HG02885 (cell line): ENCODE measurements around the gene HOTAIR.

Source experiments
- ATAC-seq: cut with Tn5 transposase; IDR thresholded peaks from one replicate; pipeline ENCODE4 v1.9.1; 2021; ENCODE audit warnings: mild to moderate bottlenecking; ENCODE audit not compliant: unreplicated experiment, poor library complexity

HOTAIR gene

GRCh38 chr12:53976823-53977595, 2.3 kb upstream of the HOTAIR start:
- no peak for ATAC-seq

- no peak for ATAC-seq
Observed at GRCh38 chr12:53976172-53976822, 1.5 kb upstream of the HOTAIR start.

GRCh38 chr12:53975479-53976152, 862 bp upstream of the HOTAIR start:
- no peak for ATAC-seq

GRCh38 chr12:53975064-53975471, 314 bp upstream of the HOTAIR start:
- ATAC-seq, result no peak

- ATAC-seq, result no peak
Observed at GRCh38 chr12:53973236-53974042, 1.3 kb downstream of the HOTAIR start.

GRCh38 chr12:53972722-53973235, 2.0 kb downstream of the HOTAIR start, which contains the start of gene HOXC11:
TSS of gene HOXC11 (plus strand) at chr12:53973126. CDS start at chr12:53973242, 116 bp downstream.
- no peak for ATAC-seq

- ATAC-seq, result no peak
Observed at GRCh38 chr12:53972152-53972702, 2.5 kb downstream of the HOTAIR start.

- ATAC-seq, result no peak
Observed at GRCh38 chr12:53971686-53972085, 3.1 kb downstream of the HOTAIR start.

- no peak for ATAC-seq
Observed at GRCh38 chr12:53971129-53971528, 3.6 kb downstream of the HOTAIR start.

- ATAC-seq, result no peak
Observed at GRCh38 chr12:53970451-53970850, 4.3 kb downstream of the HOTAIR start.

- ATAC-seq, result no peak
Observed at GRCh38 chr12:53969588-53970259, 5.0 kb downstream of the HOTAIR start.

- no peak for ATAC-seq
Observed at GRCh38 chr12:53968214-53969127, 6.3 kb downstream of the HOTAIR start.

GRCh38 chr12:53967421-53967925, 7.3 kb downstream of the HOTAIR start:
- ATAC-seq, result no peak

- no peak for ATAC-seq
Observed at GRCh38 chr12:53966385-53967133, 8.2 kb downstream of the HOTAIR start.

GRCh38 chr12:53966085-53966384, 8.7 kb downstream of the HOTAIR start:
- no peak for ATAC-seq

- ATAC-seq, result no peak
Observed at GRCh38 chr12:53965281-53966084, 9.3 kb downstream of the HOTAIR start.

- ATAC-seq, result no peak
Observed at GRCh38 chr12:53964315-53964713, 10.4 kb downstream of the HOTAIR start.
